SK-N-SH (cell line): ENCODE results near the gene WIPF2. TPM values are rescaled to one million over a fixed set of nuclear protein-coding genes. Genes with fewer than 3 reads are reported as not detected.

Experiments used
- CTCF ChIA-PET: fragments of 300-600, 350-600 bp; formaldehyde crosslinking; extraction: SDS; loops from one replicate; lab custom pipeline; 2021; lab: Yijun Ruan, JAX
- POLR2A ChIA-PET: fragments of 350-600 bp; sonication (Branson Sonifier 250); formaldehyde crosslinking; extraction: SDS; loops from one replicate; lab custom pipeline; 2020; ENCODE audit warnings: antibody characterized with exemption, inconsistent platforms; lab: Yijun Ruan, JAX
- DNase-seq: peaks from one replicate; pipeline ENCODE4 v3.0.0; 2012
- H2AFZ ChIP-seq: fragments of 200-600 bp; sonication (generic); 2 replicates; pipeline ENCODE4 v1.8.1; 2016; ENCODE audit warnings: antibody characterized with exemption, mild to moderate bottlenecking, low read depth
- H3F3A ChIP-seq: fragments of 200-600 bp; sonication (generic); replicated peaks from 2 replicates; pipeline ENCODE3; 2016; ENCODE audit warnings: antibody characterized with exemption, mild to moderate bottlenecking; ENCODE audit not compliant: insufficient read depth
- H3K27ac ChIP-seq, 2 experiments: fragments of 200-500 bp in 1 of 2; fragments of 200-600 bp in 1 of 2; sonication (Bioruptor generic) in 1 of 2; sonication (generic), shearing (Covaris generic) in 1 of 2; 2 replicates each; pipeline versions ENCODE4 v1.5.1 to v1.6.1; 2014 to 2016; ENCODE audit warnings: low read depth in 2 of 2, inconsistent platforms in 1 of 2, low read length in 1 of 2, mild to moderate bottlenecking in 1 of 2, mixed read lengths in 1 of 2
- H3K27me3 ChIP-seq: fragments of 200-600 bp; sonication (generic), shearing (Covaris generic); 2 replicates; pipeline ENCODE4 v1.6.1; 2016; ENCODE audit warnings: mixed run types; ENCODE audit not compliant: insufficient read depth
- H3K36me3 ChIP-seq, 2 experiments: fragments of 200-500 bp in 1 of 2; fragments of 200-600 bp in 1 of 2; sonication (Bioruptor generic) in 1 of 2; sonication (generic) in 1 of 2; replicated peaks in 1 of 2; 2 replicates each; pipeline versions ENCODE3 to v1.5.1; 2014 to 2016; ENCODE audit warnings: low read length in 1 of 2, mild to moderate bottlenecking in 1 of 2; ENCODE audit not compliant: insufficient read depth in 2 of 2, control insufficient read depth in 1 of 2
- H3K4me1 ChIP-seq, 2 experiments: fragments of 200-500 bp in 1 of 2; fragments of 200-600 bp in 1 of 2; sonication (Bioruptor generic) in 1 of 2; sonication (generic), shearing (Covaris generic) in 1 of 2; 2 replicates each; pipeline versions ENCODE4 v1.5.1 to v1.6.1; 2014 to 2016; ENCODE audit warnings: low read depth in 1 of 2, low read length in 1 of 2, mixed run types in 1 of 2; ENCODE audit not compliant: insufficient read depth in 2 of 2, control insufficient read depth in 1 of 2
- H3K4me2 ChIP-seq: fragments of 200-600 bp; sonication (generic), shearing (Covaris generic); 2 replicates; pipeline ENCODE4 v1.6.1; 2017; ENCODE audit warnings: mixed run types
- H3K4me3 ChIP-seq, 2 experiments: fragments of 200-500 bp in 1 of 2; fragments of 200-600 bp in 1 of 2; sonication (Bioruptor generic) in 1 of 2; sonication (generic), shearing (Covaris generic) in 1 of 2; 2 replicates each; pipeline versions ENCODE4 v1.5.1 to v1.8.1; 2014 to 2016; ENCODE audit warnings: low read depth in 2 of 2, inconsistent platforms in 1 of 2, low read length in 1 of 2, mild to moderate bottlenecking in 1 of 2, mixed read lengths in 1 of 2, moderate library complexity in 1 of 2
- H3K79me2 ChIP-seq: fragments of 200-600 bp; sonication (generic); 2 replicates; pipeline ENCODE4 v1.8.1; 2017; ENCODE audit warnings: mild to moderate bottlenecking; ENCODE audit not compliant: insufficient read depth
- H3K9ac ChIP-seq: fragments of 200-600 bp; sonication (generic); 2 replicates; pipeline ENCODE4 v1.6.1; 2017; ENCODE audit warnings: mixed run types
- H3K9me2 ChIP-seq: fragments of 200-600 bp; sonication (generic); 2 replicates; pipeline ENCODE4 v1.6.1; 2017; ENCODE audit warnings: mixed run types
- H3K9me3 ChIP-seq: fragments of 200-600 bp; sonication (generic); 2 replicates; pipeline ENCODE4 v1.6.1; 2017; ENCODE audit warnings: mixed run types, mild to moderate bottlenecking, moderate library complexity
- H4K20me1 ChIP-seq: fragments of 200-600 bp; sonication (generic); 2 replicates; pipeline ENCODE4 v1.6.1; 2017; ENCODE audit warnings: mild to moderate bottlenecking, mixed run types; ENCODE audit not compliant: insufficient read depth
- CHD2 ChIP-seq: fragments of 150-350 bp; IDR thresholded peaks from 2 replicates; pipeline ENCODE4 v1.6.1; 2018; ENCODE audit warnings: low read length; ENCODE audit not compliant: partially characterized antibody
- CTCF ChIP-seq: fragments of 200-600 bp; sonication (generic); IDR thresholded peaks from 2 replicates; pipeline ENCODE4 v1.6.1; 2017; ENCODE audit warnings: antibody characterized with exemption, mild to moderate bottlenecking, moderate library complexity
- EP300 ChIP-seq, 2 experiments: IDR thresholded peaks; 2 replicates each; pipeline versions ENCODE4 v1.4.0 to v1.6.1; 2012; ENCODE audit warnings: borderline replicate concordance in 1 of 2, low read depth in 1 of 2, low read length in 1 of 2
- FOXJ3 ChIP-seq: sonication (generic); formaldehyde crosslinking; IDR thresholded peaks from 2 replicates; pipeline ENCODE4 v1.5.1; 2020; ENCODE audit warnings: mild to moderate bottlenecking, missing genetic modification reagents
- GABPA ChIP-seq: IDR thresholded peaks from 2 replicates; pipeline ENCODE4 v1.4.0; 2012; ENCODE audit warnings: low read depth, mild to moderate bottlenecking
- MXI1 ChIP-seq: IDR thresholded peaks from 2 replicates; pipeline ENCODE4 v1.6.1; 2012; ENCODE audit warnings: mild to moderate bottlenecking, low read depth, low read length, improper control_type of control experiment
- PBX3 ChIP-seq: IDR thresholded peaks from 2 replicates; pipeline ENCODE4; 2012
- POLR2AphosphoS5 ChIP-seq: IDR thresholded peaks from 2 replicates; pipeline ENCODE4 v1.6.1; 2012; ENCODE audit warnings: low read depth, low read length
- REST ChIP-seq: IDR thresholded peaks from 2 replicates; pipeline ENCODE4 v1.6.1; 2012; ENCODE audit warnings: mild to moderate bottlenecking, low read depth, low read length, moderate library complexity
- TCF12 ChIP-seq: IDR thresholded peaks from 2 replicates; pipeline ENCODE4 v1.4.0; 2012
- USF1 ChIP-seq: IDR thresholded peaks from 2 replicates; pipeline ENCODE4 v1.4.0; 2012; ENCODE audit warnings: low read depth, borderline replicate concordance
- WGBS: methylation state at CpG from one replicate; pipeline ENCODE4 v1.1.6; 2017; ENCODE audit warnings: low lambda C conversion rate; 5-methylcytosine and 5-hydroxymethylcytosine counted together
- polyA plus RNA-seq, 3 experiments: library from polyadenylated mRNA; depleted of rRNA; stranded (reverse); fragments of >200 nt; gene quantifications; 2 replicates each; pipeline ENCODE4 v1.2.3, GENCODE V29; 2012

The WIPF2 gene
- polyA plus RNA-seq, 1 of the 3 experiments (the other 2 are of a cell fraction) = 6.8 TPM

DNA sequence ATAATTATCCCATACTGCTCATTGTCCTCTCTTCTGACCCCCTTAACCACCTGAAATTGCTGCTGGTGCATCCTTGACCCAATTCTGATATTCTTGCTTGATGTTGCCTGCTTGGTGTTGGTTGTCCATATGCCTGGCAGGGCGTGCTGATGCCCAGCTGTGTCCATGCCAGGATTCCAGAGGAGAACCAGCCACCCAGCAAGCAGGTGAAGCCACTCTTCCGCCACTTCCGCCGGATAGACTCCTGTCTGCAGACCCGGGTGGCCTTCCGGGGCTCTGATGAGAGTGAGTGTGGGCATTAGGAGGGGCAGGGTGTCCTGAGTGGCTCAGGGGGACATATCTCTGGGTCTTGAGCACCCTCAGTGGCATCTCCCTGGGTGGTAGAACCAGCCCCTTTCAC is 30.4 kb upstream of the WIPF2 start:
- POLR2A ChIA-PET = no interaction called here
- no peak for TF ChIP-seq EP300 (IDR thresholded peaks at IDR 0.05; ENCODE audit: borderline replicate concordance in 1 of 2, low read depth in 1 of 2, low read length in 1 of 2)
- no peak for TF ChIP-seq FOXJ3 (CRISPR knock-in tag)
- no peak for TF ChIP-seq TCF12
- TF ChIP-seq MXI1 = no peak
- TF ChIP-seq REST = no peak
- TF ChIP-seq USF1 = no peak
- TF ChIP-seq PBX3 = no peak
- no peak for TF ChIP-seq CTCF
- TF ChIP-seq GABPA = no peak
- no peak for TF ChIP-seq CHD2
- TF ChIP-seq POLR2AphosphoS5 = no peak
- Histone ChIP-seq H3K27ac (no peak overlapping the region), H3K4me2 (no peak overlapping the region), H2AFZ (no peak overlapping the region), H3K9me2 (no peaks in the 10 kb centered on the region), H3K79me2 (no peaks in the 10 kb centered on the region), H3K36me3 (no peaks in the 10 kb centered on the region), H3K9me3 (no peaks in the 10 kb centered on the region), H3F3A (peaks cover 4% of the 10 kb centered on the region), H3K4me3 (no peak overlapping the region), H3K9ac (no peak overlapping the region), H3K4me1 (peaks cover 4 to 15% of the 10 kb centered on the region in 2 experiments; a peak in 3 of 4 replicates), H3K27me3 (no peaks in the 10 kb centered on the region), H4K20me1 (no peaks in the 10 kb centered on the region)
- no peak for DNase-seq
- 93% methylated on average over 6 of the region's 6 CpGs for whole genome bisulfite sequencing
- CTCF ChIA-PET = interaction anchor here (1.0 to 4.0 kb wide), 4 partner anchors 13 to 173 kb away, joined by 3 to 25 read pairs (median 4); partner anchors contain the start of gene CSF3
